KG1 (cell line): Measurements from ENCODE around the gene TACR2.

Experiments
- DNase-seq: peaks from one replicate; lab custom pipeline; 2025; lab: John Stamatoyannopoulos, UW

Gene TACR2

DNA sequence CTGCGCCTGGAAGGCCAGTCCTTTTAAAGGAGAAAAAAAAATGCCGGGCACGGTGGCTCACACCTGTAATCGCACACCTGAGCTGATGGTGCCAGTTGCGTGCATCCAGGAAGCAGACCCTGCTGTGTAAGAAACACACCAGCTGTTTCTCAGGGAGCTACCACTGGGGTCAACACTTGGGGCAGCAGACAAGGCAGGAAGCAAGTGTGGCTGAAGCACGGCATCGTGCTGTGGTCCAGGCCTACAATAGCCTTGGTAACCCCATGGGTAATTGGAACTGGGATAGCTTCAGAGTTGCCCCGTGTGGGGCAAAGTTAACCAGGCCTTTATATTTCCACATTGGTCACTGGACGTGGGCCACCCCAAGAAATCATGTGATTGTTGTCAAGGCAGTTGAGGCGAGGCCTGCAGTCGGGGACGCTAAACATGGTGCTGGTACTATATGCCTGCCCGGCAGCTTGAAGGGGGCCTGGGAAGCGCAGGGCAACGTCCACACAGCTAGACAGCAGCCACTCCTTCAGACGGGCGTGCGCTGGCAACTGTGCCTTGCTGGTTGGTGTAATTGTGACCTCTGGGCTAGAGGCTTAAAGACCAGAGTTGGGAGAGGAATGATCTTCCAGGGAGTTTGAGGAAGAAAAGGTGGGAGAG is 2.5 kb upstream of the TACR2 start:
- no peak for DNase-seq

- DNase-seq, result no peak
Observed at GRCh38 chr10:69418052-69418752, 1.5 kb upstream of the TACR2 start.

- no peak for DNase-seq
Observed at GRCh38 chr10:69417542-69417941, 824 bp upstream of the TACR2 start.

- DNase-seq, result no peak
Observed at GRCh38 chr10:69415951-69416350, 767 bp downstream of the TACR2 start.

GRCh38 chr10:69415049-69415448 is 1.7 kb downstream of the TACR2 start:
- no peak for DNase-seq

DNA sequence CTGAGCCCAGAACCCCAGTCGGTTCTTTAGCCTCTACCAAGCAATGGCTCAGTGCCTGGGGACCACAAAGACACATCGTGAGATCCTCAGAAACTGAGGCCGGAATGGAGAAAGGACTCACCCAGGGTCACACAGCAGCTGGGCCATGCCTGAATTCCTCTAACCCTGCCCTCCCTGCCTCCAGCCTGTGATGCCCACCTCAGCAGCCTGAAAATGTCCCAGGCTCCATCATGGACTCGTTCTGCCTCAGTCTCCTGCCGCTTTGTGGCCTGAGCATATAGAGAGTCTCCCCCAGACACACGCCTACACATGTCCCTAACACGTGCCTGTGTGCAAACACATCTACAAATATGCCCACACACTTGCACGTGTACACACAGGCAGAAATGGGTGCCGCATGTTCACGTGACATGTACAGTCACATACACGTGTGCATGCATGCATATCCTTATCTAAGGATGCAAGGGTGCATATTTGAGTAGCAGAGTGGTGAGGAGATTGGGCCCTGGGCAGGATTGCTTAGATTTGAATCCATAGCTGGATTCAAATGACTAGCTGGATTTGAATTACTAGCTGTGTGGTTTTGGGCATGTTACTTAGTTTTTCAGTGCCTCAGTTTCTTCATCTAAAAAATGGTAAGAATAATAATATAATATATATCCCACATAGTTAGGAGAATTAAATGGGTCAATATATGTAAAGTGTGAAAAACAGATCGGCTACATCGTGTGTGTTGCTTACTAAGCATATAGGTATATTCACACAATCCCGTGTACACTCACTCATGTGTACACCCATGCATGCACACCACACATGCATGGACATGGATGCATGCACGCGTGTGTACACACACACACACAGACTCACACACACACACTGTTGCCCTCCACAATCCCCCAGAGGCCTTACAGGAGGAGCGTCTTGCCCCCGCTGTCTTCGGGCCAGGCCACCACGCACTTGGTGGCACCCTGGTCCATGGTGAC is 2.4 kb downstream of the TACR2 start:
- DNase-seq, result no peak

DNA sequence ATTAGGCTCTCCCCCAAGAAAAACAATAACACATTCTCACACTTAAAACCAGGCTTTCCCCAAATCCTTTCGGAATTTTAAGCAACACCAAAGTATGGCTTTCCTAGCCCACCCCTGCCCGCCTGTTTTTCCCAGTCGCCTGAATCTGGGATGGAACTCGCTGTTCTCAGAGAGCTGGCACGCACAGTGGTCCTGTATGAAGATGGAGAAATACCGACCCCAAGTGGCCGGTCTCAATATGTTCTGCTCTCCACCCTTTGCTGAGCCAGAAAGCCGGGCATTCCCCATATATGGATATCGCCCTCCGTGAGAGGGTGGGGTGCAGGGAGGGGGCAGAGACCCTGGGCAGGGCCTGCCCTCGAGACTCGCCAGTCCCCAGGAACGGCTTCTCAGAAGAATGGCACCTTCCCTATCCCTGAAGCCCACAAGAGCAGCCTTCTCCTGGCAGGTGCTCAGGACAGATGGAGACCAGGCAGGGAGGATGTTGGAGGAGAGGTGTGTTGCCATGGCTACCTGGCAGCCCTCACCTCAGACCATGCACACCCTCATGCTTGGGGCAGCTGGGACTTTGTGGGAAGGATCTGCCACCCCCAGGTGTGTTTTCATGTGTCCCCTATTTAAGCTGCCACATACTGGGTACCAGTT is 3.4 kb downstream of the TACR2 start:
- peak; percentile 41 for DNase-seq

DNA sequence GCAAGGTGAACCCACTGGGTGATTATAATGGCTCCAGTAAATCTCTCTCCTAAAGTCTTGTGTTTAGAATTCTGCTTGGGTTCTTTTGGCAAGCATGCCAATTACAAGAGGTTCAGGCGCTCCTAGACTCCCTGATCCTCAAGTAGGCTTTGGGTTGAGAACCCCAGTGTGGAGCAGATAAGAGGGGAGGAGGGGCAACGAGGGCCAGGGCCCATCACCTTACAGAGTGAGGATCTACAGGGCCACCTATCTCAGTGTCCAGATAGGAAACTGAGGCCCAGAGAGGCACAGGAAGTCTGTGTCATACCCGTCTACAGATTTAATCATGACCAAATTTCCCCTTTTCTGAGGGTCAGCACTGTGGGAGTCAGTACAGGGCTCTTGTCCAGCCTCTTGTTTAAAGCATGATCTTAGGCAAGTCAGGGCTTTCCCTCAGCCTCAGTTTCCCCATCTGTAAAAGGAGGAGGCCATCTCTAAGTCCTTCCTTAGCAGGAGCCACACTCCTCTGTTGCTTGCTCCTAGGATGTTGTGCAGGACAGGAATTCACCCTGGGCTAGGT is 4.4 kb downstream of the TACR2 start:
- DNase-seq, result no peak

GRCh38 chr10:69411476-69411875 is 5.2 kb downstream of the TACR2 start:
- no peak for DNase-seq

DNA sequence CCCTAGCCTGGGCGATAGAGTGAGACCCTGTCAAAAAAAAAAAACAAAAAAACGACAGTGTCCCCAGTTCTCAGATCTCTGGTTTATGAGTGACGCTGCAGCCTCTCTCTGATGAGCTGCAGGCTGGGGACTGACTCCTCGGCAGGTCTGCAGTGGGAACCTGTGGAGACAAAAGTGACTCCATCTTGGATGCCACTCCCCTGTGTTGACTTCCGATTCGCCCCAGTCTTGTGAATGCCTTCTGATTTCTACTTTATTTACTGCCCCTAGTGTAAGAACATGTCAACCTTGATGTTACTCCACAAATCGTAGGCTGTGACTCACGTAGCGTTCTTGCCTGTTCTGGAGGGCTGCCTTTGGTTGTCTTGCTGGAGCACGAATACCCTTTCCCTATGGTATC is 6.2 kb downstream of the TACR2 start:
- no peak for DNase-seq

- no peak for DNase-seq
Observed at GRCh38 chr10:69409968-69410367, 6.8 kb downstream of the TACR2 start.

DNA sequence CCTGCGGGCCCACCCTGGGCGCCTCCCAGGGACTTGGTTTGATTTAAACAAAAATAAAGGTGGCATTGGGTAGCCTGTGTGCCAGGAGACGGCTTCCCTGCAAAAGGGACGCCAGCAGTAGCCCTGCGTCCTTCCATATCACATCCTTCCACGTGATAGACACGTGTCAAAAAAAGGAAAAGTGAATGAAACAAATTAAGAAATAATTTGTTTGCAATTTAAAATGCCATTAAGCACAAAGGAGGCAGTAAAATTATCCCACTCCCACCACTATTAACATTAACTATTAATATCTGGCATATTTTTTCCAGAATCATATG is 7.6 kb downstream of the TACR2 start:
- DNase-seq, result no peak

GRCh38 chr10:69408318-69409175 is 8.2 kb downstream of the TACR2 start:
- DNase-seq, result peak; percentile 68

GRCh38 chr10:69407621-69408301 is 9.0 kb downstream of the TACR2 start:
- DNase-seq, result no peak

- DNase-seq, result no peak
Observed at GRCh38 chr10:69406816-69407580, 9.7 kb downstream of the TACR2 start.

DNA sequence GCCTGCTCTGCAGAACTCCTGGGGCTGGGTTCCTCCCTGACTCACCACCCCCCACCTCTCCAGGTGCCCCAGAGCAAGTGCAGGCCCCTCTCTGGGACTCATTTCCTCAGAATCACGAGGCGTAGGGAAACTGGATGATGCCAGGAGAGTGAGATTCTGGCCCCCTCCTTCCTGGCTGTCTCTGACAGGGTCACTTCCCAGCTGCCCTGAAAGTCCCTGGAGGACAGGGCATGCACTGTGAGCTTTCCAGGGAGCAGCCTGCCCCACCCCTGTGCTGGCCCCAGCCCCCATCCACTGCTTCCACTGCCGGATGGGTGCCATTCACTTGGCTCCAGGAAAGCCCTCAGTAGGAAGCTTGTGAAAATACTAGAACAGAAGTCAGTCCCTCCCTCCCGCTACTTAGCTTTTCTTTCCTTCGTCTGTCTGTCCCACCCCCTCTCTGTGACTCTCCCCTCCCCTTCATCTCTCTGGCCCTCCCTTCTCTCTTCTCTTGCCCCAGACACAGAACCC is 10.4 kb downstream of the TACR2 start:
- no peak for DNase-seq

DNA sequence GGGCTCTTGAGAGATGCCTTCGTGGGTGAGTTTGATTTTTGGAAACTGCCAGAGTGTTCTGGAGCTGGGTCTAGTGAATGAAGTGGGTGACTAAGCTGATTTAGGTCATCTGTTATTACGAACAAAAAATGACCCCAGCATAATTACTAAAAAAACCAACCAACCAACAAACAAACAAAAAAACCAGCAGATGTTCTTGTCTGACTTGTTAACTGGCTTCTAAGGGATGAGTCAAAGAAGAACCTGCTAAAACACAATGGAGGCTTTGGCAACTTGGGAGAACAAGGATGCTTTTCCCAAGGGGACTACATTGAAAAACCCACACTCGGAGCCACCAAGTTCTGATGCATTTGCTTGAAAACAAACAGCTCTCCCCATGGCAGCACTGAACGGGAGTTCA is 11.5 kb downstream of the TACR2 start:
- DNase-seq, result no peak

- no peak for DNase-seq
Observed at GRCh38 chr10:69404786-69405185, 11.9 kb downstream of the TACR2 start.

DNA sequence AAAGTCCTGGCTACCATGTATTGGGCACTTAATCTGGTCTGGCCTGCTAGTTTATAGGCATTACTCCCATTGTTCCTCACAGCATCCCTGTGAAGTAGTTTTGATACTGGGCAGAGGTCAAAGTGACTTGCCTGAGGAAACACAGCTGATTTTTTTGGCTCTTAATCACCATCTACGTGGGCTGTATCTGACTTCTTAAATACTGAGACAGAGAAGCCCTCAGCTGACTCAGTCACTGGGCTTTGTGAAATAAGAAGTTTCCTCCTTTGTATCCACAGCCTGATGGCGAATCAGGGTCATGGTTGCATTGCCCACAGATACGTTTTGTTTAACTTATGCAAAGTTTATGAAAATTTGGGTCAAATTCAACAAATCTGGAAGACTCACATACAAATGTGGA is 13.2 kb downstream of the TACR2 start:
- no peak for DNase-seq

DNA sequence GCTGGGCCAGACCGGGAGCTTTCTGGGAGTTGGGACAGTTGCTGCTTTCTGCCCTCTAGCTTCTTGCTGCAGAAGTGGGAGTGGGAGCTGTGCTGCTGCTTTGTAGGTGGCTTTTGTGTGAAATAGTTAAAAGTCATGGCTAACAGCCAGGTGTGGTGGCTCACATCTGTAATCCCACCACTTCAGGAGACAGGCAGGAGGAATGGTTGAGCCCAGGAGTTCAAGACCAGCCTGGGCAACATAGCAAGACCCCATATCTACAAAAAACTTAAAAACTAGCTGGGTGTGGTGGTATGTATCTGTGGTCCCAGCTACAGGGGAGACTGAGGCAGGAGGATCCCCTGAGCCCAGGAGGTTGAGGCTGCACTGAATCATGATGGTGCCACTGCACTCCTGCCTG is 13.7 kb downstream of the TACR2 start:
- DNase-seq, result no peak
